Duodenal mucosa (tissue), 2 donors: ENCODE data around the gene FAM219A.

ENCODE experiments used
- H3K27ac ChIP-seq: one replicate; pipeline ENCODE4 v1.7.0; 2013; ENCODE audit warnings: low read depth, low read length
- H3K27me3 ChIP-seq, 2 donors: one replicate each; pipeline ENCODE4 v1.7.0; 2013; ENCODE audit warnings: low read length in 2 of 2, control low read depth in 1 of 2; ENCODE audit not compliant: insufficient read depth in 2 of 2, control insufficient read depth in 1 of 2
- H3K36me3 ChIP-seq, 2 donors: one replicate each; pipeline ENCODE4 v1.7.0; 2013; ENCODE audit warnings: low read length in 2 of 2, control low read depth in 1 of 2; ENCODE audit not compliant: insufficient read depth in 2 of 2, control insufficient read depth in 1 of 2
- H3K4me1 ChIP-seq, 2 donors: one replicate each; pipeline ENCODE4 v1.7.0; 2013; ENCODE audit warnings: low read length in 2 of 2, control low read depth in 1 of 2; ENCODE audit not compliant: insufficient read depth in 2 of 2, control insufficient read depth in 1 of 2
- H3K4me3 ChIP-seq, 2 donors: one replicate each; pipeline ENCODE4 v1.7.0; 2013; ENCODE audit warnings: low read length in 2 of 2, low read depth in 1 of 2
- H3K9ac ChIP-seq, 2 donors: one replicate each; pipeline ENCODE4 v1.7.0; 2013; ENCODE audit warnings: low read length in 2 of 2, low read depth in 1 of 2
- H3K9me3 ChIP-seq, 2 donors: one replicate each; pipeline ENCODE4 v1.7.0; 2013; ENCODE audit warnings: low read length in 2 of 2, control low read depth in 1 of 2; ENCODE audit not compliant: control insufficient read depth in 1 of 2

The FAM219A gene

DNA sequence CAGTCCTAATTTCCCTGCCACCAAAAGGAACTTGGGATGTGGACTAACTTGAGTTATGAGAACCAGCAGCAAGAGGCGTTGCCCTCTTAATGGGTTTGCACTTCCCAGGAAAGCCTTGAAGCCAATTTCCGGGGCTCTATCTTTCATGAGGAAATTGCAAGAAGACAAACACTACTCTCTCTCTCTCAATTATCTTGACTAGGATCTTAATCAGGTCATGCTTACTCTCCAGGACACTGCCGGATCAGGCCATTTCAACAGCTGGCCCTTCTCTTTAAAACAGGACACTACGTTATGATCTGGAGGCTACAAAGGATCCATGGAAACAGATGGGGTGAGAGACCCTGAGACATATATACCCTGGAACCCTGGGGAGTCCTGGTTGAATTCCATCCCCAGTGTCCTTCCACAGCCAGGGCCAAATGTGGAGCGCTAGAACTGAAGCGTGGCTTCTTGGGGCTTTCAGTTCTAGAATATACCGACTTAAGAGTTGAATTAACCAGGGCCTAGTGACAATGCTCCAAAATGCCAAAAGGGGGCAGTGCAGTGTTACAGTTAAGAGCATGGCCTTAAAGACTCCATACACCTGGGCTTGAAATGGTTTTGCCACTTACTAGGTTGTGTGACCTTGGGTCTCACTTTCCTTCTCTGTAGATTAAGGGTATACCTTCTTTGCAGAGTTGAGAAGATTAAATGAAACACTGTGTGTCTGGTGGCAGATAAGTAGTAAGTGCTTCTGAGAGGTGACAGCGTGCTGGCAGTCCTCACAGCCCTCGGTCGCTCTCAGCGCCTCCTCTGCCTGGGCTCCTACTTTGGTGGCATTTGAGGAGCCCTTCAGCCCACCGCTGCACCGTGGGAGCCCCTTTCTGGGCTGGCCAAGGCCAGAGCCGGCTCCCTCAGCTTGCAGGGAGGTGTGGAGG is 21.1 kb downstream of the FAM219A start:
- H3K4me1 ChIP-seq, result peaks cover 0 to 5% of the 10 kb centered on the region in 2 donors
- H3K9me3 ChIP-seq, result no peaks in the 10 kb centered on the region
- H3K4me3 ChIP-seq, result no peak overlapping the region
- no peak overlapping the region for H3K9ac ChIP-seq
- no peaks in the 10 kb centered on the region for H3K36me3 ChIP-seq
- no peaks in the 10 kb centered on the region for H3K27me3 ChIP-seq
- H3K27ac ChIP-seq, result no peak overlapping the region

DNA sequence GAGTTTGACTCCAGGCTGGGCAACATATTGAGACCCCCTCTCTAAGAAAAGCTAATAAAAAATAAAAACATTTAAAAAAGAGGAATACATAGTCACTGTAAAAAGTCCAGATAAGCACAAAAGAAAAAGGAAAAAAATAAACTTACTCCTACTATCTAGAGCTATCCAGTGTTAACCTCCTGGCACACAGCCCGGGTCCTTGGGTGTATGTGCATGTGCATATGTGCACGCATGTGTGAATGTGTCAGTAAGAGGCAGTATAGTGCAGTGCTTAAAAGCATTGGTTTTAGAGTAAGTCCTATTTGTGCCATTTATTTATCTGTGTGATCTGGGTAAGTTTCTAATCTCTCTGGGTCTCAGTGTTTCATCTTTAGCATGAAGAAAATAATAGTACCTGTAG is 26.7 kb downstream of the FAM219A start:
- Histone ChIP-seq H3K9ac (no peak overlapping the region), H3K27me3 (no peaks in the 10 kb centered on the region), H3K4me1 (peaks cover 0 to 4% of the 10 kb centered on the region in 2 donors), H3K4me3 (no peak overlapping the region), H3K27ac (no peak overlapping the region), H3K36me3 (no peaks in the 10 kb centered on the region), H3K9me3 (no peaks in the 10 kb centered on the region)

- H3K9ac ChIP-seq, result no peak overlapping the region
- no peaks in the 10 kb centered on the region for H3K9me3 ChIP-seq
- H3K27ac ChIP-seq, result no peak overlapping the region
- no peaks in the 10 kb centered on the region for H3K27me3 ChIP-seq
- H3K36me3 ChIP-seq, result no peaks in the 10 kb centered on the region
- H3K4me1 ChIP-seq, result peaks cover 0 to 4% of the 10 kb centered on the region in 2 donors
- H3K4me3 ChIP-seq, result no peak overlapping the region
Measured at GRCh38 chr9:34430843-34431437, 27.4 kb downstream of the FAM219A start.

GRCh38 chr9:34428325-34428958 is 29.9 kb downstream of the FAM219A start:
- no peaks in the 10 kb centered on the region for H3K36me3 ChIP-seq
- H3K27me3 ChIP-seq, result no peaks in the 10 kb centered on the region
- H3K4me3 ChIP-seq, result no peak overlapping the region
- H3K9ac ChIP-seq, result no peak overlapping the region
- H3K27ac ChIP-seq, result no peak overlapping the region
- peaks cover 0 to 4% of the 10 kb centered on the region in 2 donors for H3K4me1 ChIP-seq
- H3K9me3 ChIP-seq, result no peaks in the 10 kb centered on the region

DNA sequence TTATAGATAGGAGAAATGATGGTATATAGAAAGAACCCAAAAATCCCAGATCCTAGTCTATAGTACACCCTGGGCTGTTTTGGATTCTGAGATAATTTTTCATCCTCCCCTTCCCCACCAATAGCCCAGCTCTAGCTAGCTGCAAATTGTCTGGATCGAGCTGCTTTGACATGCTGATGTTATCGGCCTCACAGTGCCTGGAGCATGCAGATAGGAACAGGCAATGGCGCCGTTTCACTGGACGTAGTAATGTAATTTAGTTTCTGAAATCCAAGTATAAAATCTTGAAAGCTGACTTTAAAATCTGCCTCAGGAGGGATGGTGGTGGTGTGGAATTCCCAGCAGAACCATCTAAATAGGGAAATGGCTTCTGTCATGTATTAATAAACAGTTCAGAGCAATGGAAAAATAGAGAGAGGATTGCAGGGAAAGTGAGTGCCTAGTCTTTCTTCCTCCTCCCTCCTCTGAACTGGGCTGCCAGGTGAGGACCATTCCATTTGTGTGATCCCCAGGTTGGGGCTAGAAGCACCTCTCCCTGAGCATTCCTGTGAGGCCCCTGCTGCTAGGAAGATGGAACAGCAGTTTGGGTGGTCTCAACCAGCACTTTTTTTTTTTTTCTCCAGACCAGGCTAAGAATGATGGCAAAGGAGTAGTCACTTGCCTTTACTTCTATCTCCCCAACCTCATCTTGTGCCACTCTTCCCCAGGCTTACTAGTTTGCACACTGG is 31.9 kb downstream of the FAM219A start:
- Histone ChIP-seq H3K4me3 (no peak overlapping the region), H3K9me3 (no peaks in the 10 kb centered on the region), H3K9ac (no peak overlapping the region), H3K36me3 (no peaks in the 10 kb centered on the region), H3K4me1 (peaks cover 0 to 4% of the 10 kb centered on the region in 2 donors), H3K27ac (no peak overlapping the region), H3K27me3 (no peaks in the 10 kb centered on the region)

- H3K36me3 ChIP-seq, result no peaks in the 10 kb centered on the region
- no peaks in the 10 kb centered on the region for H3K4me1 ChIP-seq
Measured at GRCh38 chr9:34419716-34420504, 38.5 kb downstream of the FAM219A start.

DNA sequence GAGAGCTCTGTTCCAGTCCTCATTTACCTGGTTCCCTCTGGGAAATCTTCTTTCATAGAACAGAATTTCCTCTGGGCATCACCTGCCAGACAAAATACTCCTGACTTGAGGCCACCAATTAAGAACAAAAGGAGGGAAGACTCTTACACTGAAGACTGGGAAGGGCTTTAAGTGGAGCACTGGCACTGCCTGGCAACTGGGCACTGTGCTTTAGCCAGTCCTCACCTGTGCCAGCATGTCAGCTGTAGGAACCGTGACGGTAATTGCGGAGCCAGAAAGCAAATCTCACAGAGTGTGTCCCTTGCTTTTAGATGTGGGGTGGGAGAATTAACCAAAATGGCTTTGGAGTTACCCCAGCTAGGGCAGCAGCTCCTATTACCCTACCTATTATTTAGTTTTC is 40.6 kb downstream of the FAM219A start:
- no peak overlapping the region for H3K9ac ChIP-seq

More at GRCh38 chr9:34419716-34420504, 38.5 kb downstream of the FAM219A start:
- Histone ChIP-seq H3K9ac (no peak overlapping the region), H3K9me3 (no peaks in the 10 kb centered on the region), H3K27ac (no peak overlapping the region), H3K4me3 (no peak overlapping the region), H3K27me3 (no peaks in the 10 kb centered on the region)

DNA sequence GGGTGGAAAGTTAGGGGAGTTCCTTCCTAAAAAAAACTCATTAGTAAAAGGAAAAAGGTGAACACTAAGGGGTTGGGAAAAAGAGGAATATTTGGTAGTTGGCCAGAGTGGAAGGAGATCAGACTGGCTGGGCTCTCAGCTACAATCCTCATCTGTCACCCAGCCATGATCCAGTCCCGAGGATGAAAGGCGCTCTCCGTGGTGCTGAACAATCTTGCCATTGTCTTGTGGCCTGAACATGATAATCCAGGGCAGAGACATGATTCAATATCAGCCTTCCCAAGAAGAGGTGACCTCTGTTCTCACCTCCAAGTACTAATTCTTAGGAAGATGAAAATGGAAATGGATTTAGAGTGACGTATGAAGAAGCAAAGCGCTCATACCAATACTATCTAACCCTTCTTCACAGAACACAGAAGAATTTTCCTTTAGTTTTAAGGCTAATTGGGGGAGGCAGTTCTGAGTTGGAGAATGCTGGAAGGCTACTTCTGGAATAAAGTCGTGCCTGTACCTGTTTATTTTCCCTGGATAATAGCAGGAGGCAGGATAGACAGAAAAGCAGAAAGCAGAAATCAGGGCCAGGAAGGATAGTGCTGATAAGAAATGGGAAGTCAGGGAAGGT is 45.0 kb downstream of the FAM219A start:
- H3K27me3 ChIP-seq, result no peaks in the 10 kb centered on the region
- no peaks in the 10 kb centered on the region for H3K9me3 ChIP-seq
- H3K27ac ChIP-seq, result no peak overlapping the region
- H3K9ac ChIP-seq, result no peak overlapping the region
- H3K36me3 ChIP-seq, result no peaks in the 10 kb centered on the region
- H3K4me1 ChIP-seq, result no peaks in the 10 kb centered on the region
- H3K4me3 ChIP-seq, result no peak overlapping the region

More for the DNA sequence above, 40.6 kb downstream of the FAM219A start:
- Histone ChIP-seq H3K4me3 (no peak overlapping the region), H3K27me3 (no peaks in the 10 kb centered on the region), H3K36me3 (no peaks in the 10 kb centered on the region), H3K4me1 (no peaks in the 10 kb centered on the region), H3K9me3 (no peaks in the 10 kb centered on the region), H3K27ac (no peak overlapping the region)

GRCh38 chr9:34412336-34412735 is 46.0 kb downstream of the FAM219A start:
- no peaks in the 10 kb centered on the region for H3K27me3 ChIP-seq
- H3K36me3 ChIP-seq, result no peaks in the 10 kb centered on the region
- no peaks in the 10 kb centered on the region for H3K9me3 ChIP-seq
- H3K4me1 ChIP-seq, result no peaks in the 10 kb centered on the region
- H3K27ac ChIP-seq, result no peak overlapping the region
- no peak overlapping the region for H3K4me3 ChIP-seq
- no peak overlapping the region for H3K9ac ChIP-seq
